A673 (cell line): Measurements from ENCODE around the gene GATA2. TPM values are rescaled to one million over a fixed set of nuclear protein-coding genes. Genes with fewer than 3 reads are reported as not detected.

Experiments used
- BruUV-seq: library from RNA; stranded (reverse); fragments of 400-500 nt; replicated peaks from 2 replicates; lab custom pipeline; 2021; lab: Mats Ljungman, UMichigan
- CTCF ChIA-PET: fragments of 300-600 bp; sonication (Branson Sonifier 250); formaldehyde crosslinking; loops from one replicate; lab custom pipeline; 2022; ENCODE audit warnings: antibody characterized with exemption; lab: Charles Lee
- POLR2A ChIA-PET: fragments of 300-600 bp; sonication (Branson Sonifier 250); formaldehyde crosslinking; loops from one replicate; lab custom pipeline; 2022; ENCODE audit warnings: antibody characterized with exemption; ENCODE audit not compliant: low non-redundant PET; lab: Charles Lee
- DNase-seq: peaks from one replicate; pipeline ENCODE4 v3.0.0-alpha.2; 2015; ENCODE audit warnings: low spot score
- H3K27ac ChIP-seq: fragments of 200-600 bp; sonication (generic); 2 replicates; pipeline ENCODE4 v1.5.1; 2016; ENCODE audit warnings: mixed run types, low read depth, mild to moderate bottlenecking, mixed read lengths, antibody characterized with exemption, low read length; ENCODE audit not compliant: poor library complexity, severe bottlenecking
- H3K27me3 ChIP-seq: fragments of 200-600 bp; sonication (generic); replicated peaks from 2 replicates; pipeline ENCODE4 v1.6.1; 2017; ENCODE audit warnings: mixed run types, low read depth, mild to moderate bottlenecking, mixed read lengths, antibody characterized with exemption, low read length; ENCODE audit not compliant: insufficient read depth, poor library complexity
- H3K36me3 ChIP-seq: fragments of 200-600 bp; sonication (generic); 2 replicates; pipeline ENCODE4 v1.6.1; 2016; ENCODE audit warnings: mixed run types, mild to moderate bottlenecking, mixed read lengths, antibody characterized with exemption, low read length; ENCODE audit not compliant: insufficient read depth, poor library complexity, severe bottlenecking
- H3K4me1 ChIP-seq: fragments of 200-600 bp; sonication (generic); 2 replicates; pipeline ENCODE4 v1.6.1; 2017; ENCODE audit warnings: mixed run types, mild to moderate bottlenecking, mixed read lengths, antibody characterized with exemption, low read length; ENCODE audit not compliant: insufficient read depth, poor library complexity, severe bottlenecking
- H3K4me3 ChIP-seq: fragments of 200-600 bp; sonication (generic); 2 replicates; pipeline ENCODE4 v1.5.1; 2016; ENCODE audit warnings: low read depth, mixed run types, mild to moderate bottlenecking, mixed read lengths, low read length; ENCODE audit not compliant: poor library complexity, severe bottlenecking
- H3K9me3 ChIP-seq: fragments of 200-600 bp; sonication (generic); 2 replicates; pipeline ENCODE4 v1.6.1; 2016; ENCODE audit warnings: mixed run types, low read depth, mild to moderate bottlenecking, mixed read lengths, antibody characterized with exemption, low read length; ENCODE audit not compliant: poor library complexity, severe bottlenecking
- EZH2 ChIP-seq: fragments of 200-600 bp; sonication (generic); IDR thresholded peaks from 2 replicates; pipeline ENCODE4 v1.6.1; 2017; ENCODE audit warnings: borderline replicate concordance, low read depth, mild to moderate bottlenecking, mixed read lengths, antibody characterized with exemption, low read length; ENCODE audit not compliant: poor library complexity, severe bottlenecking
- intact Hi-C: fragments of 100-400 bp; cut with micrococcal nuclease; formaldehyde crosslinking; loops from one replicate; pipeline ENCODE4 v1.10.0; 2022; ENCODE audit not compliant: unreplicated experiment
- total RNA-seq: library from RNA; stranded (reverse); gene quantifications from 2 replicates; pipeline ENCODE4 v1.2.3, GENCODE V29; 2021
- TF ChIP-seq, protein P1 (sequence below): fragments of 300-800, 200-600 bp; sonication (generic); conservative IDR thresholded peaks from 2 replicates; pipeline ENCODE4 v1.5.1; 2017; ENCODE audit warnings: low read depth, mild to moderate bottlenecking, antibody characterized with exemption, low read length, moderate library complexity, mixed read lengths

The GATA2 gene
- total RNA-seq, 1 experiment from 2014 or later: 19.4 TPM

DNA sequence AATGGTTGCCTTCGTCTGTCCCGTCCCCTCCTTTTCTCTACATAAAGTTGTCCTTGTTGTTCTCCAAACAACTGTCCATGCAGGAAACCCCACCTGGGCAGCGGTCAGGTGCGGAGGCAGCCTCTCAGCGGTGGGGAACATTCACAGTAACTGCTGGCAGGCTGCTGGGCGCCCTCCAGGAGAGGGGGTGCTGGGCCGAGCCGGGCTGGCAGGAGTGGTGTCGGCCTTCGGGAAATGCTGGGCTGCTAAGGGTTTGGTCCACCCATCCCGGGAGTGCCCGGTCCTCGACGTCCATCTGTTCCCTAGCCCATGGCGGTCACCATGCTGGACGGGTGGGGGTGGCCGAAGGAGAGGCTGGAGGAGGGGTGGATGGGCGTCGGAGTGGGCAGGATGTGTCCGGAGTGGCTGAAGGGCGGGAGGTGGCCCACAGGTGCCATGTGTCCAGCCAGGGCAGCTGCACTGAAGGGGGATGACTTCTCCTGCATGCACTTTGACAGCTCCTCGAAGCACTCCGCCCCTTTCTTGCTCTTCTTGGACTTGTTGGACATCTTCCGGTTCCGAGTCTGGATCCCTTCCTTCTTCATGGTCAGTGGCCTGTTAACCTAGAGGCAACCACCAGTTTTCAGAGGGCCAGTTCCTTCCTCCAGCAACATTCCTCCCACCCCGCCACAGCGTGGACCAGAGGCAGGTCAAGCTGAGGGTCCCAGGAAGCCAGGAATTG lies 12.1 kb downstream of the GATA2 start:
- DNase-seq: no peak
- Histone ChIP-seq H3K4me1 (no peaks in the 10 kb centered on the region), H3K27me3 (no peaks in the 10 kb centered on the region), H3K36me3 (peaks cover 8% of the 10 kb centered on the region), H3K27ac (no peak overlapping the region), H3K9me3 (no peaks in the 10 kb centered on the region), H3K4me3 (no peak overlapping the region)
- no TSS peak for BruUV-seq
- ChIA-PET CTCF (no interaction called here), POLR2A (no interaction called here)
- TF ChIP-seq, protein P1, sequence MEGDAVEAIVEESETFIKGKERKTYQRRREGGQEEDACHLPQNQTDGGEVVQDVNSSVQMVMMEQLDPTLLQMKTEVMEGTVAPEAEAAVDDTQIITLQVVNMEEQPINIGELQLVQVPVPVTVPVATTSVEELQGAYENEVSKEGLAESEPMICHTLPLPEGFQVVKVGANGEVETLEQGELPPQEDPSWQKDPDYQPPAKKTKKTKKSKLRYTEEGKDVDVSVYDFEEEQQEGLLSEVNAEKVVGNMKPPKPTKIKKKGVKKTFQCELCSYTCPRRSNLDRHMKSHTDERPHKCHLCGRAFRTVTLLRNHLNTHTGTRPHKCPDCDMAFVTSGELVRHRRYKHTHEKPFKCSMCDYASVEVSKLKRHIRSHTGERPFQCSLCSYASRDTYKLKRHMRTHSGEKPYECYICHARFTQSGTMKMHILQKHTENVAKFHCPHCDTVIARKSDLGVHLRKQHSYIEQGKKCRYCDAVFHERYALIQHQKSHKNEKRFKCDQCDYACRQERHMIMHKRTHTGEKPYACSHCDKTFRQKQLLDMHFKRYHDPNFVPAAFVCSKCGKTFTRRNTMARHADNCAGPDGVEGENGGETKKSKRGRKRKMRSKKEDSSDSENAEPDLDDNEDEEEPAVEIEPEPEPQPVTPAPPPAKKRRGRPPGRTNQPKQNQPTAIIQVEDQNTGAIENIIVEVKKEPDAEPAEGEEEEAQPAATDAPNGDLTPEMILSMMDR: no peak
- TF ChIP-seq EZH2: no peak
- intact Hi-C loops: no loop called here

- H3K4me1 ChIP-seq: no peaks in the 10 kb centered on the region
- H3K9me3 ChIP-seq: no peaks in the 10 kb centered on the region
- BruUV-seq: no TSS peak
- TF ChIP-seq, protein P1: no peak
- TF ChIP-seq EZH2: no peak
- peaks cover 8% of the 10 kb centered on the region for H3K36me3 ChIP-seq
- CTCF ChIA-PET: no interaction called here
- intact Hi-C loops: no loop called here
- no peaks in the 10 kb centered on the region for H3K27me3 ChIP-seq
- DNase-seq: no peak
- no peak overlapping the region for H3K4me3 ChIP-seq
- no peak overlapping the region for H3K27ac ChIP-seq
- POLR2A ChIA-PET: no interaction called here
Measured at GRCh38 chr3:128480278-128480677, 12.7 kb downstream of the GATA2 start.

GRCh38 chr3:128479558-128480086 lies 13.4 kb downstream of the GATA2 start:
- CTCF ChIA-PET: no interaction called here
- intact Hi-C loops: no loop called here
- no peak for DNase-seq
- BruUV-seq: no TSS peak
- Histone ChIP-seq H3K4me1 (no peaks in the 10 kb centered on the region), H3K36me3 (peaks cover 8% of the 10 kb centered on the region), H3K27ac (no peak overlapping the region), H3K9me3 (no peaks in the 10 kb centered on the region), H3K4me3 (no peak overlapping the region), H3K27me3 (no peaks in the 10 kb centered on the region)
- TF ChIP-seq, protein P1: no peak
- no peak for TF ChIP-seq EZH2
- POLR2A ChIA-PET: no interaction called here
